ENCODE measurements around the gene SLC30A2. TPM values are rescaled to one million over a fixed set of nuclear protein-coding genes. Genes with fewer than 3 reads are reported as not detected.

Gene SLC30A2
- polyA plus RNA-seq, 1 donor from 2014 or later, result 0.46 TPM

- H3K9me3 ChIP-seq (ENCODE audit: low read length), result no peaks in the 10 kb centered on the region
- no peaks in the 10 kb centered on the region for H3K9me2 ChIP-seq (ENCODE audit: insufficient read depth, low read length)
- no peak overlapping the region for H3K4me3 ChIP-seq (ENCODE audit: low read length)
- no peaks in the 10 kb centered on the region for H4K20me1 ChIP-seq (ENCODE audit: insufficient read depth)
- H2AFZ ChIP-seq (ENCODE audit: low read depth, low read length), result no peak overlapping the region
- H3K4me2 ChIP-seq (ENCODE audit: low read length), result no peak overlapping the region
- no peaks in the 10 kb centered on the region for H3K79me2 ChIP-seq (replicated peaks; ENCODE audit: insufficient read depth, low read length)
- H3K27me3 ChIP-seq (ENCODE audit: insufficient read depth, low read depth, low read length), result no peaks in the 10 kb centered on the region
- no peaks in the 10 kb centered on the region for H3F3A ChIP-seq (ENCODE audit: insufficient read depth, low read length, poor library complexity, severe bottlenecking)
- no peak for TF ChIP-seq CTCF (IDR thresholded peaks at IDR 0.05; ENCODE audit: poor library complexity, severe bottlenecking)
- TF ChIP-seq MXI1 (conservative IDR thresholded peaks at IDR 0.05; ENCODE audit: poor library complexity, severe bottlenecking), result no peak
- no peak for TF ChIP-seq POLR2AphosphoS5 (IDR thresholded peaks at IDR 0.05)
- no peak for TF ChIP-seq REST (IDR thresholded peaks at IDR 0.05; ENCODE audit: borderline replicate concordance)
- no peak for TF ChIP-seq RAD21 (conservative IDR thresholded peaks at IDR 0.05)
- no peak for TF ChIP-seq TAF1 (IDR thresholded peaks at IDR 0.05; ENCODE audit: low read depth)
- H3K36me3 ChIP-seq (ENCODE audit: insufficient read depth, low read length), result no peaks in the 10 kb centered on the region
- H3K27ac ChIP-seq (ENCODE audit: low read length), result no peak overlapping the region
- no peak overlapping the region for H3K9ac ChIP-seq (ENCODE audit: low read length)
Measured at GRCh38 chr1:26069941-26070295, 24.0 kb upstream of the SLC30A2 start.

- Histone ChIP-seq H3K9ac (ENCODE audit: low read length) (no peak within 1 kb of the TSS), H4K20me1 (ENCODE audit: insufficient read depth) (no peaks in the 10 kb centered on the region), H2AFZ (ENCODE audit: low read depth, low read length) (no peak within 1 kb of the TSS), H3F3A (ENCODE audit: insufficient read depth, low read length, poor library complexity, severe bottlenecking) (no peaks in the 10 kb centered on the region), H3K27me3 (ENCODE audit: insufficient read depth, low read depth, low read length) (no peaks in the 10 kb centered on the region), H3K36me3 (ENCODE audit: insufficient read depth, low read length) (no peaks in the 10 kb centered on the region), H3K9me2 (ENCODE audit: insufficient read depth, low read length) (no peaks in the 10 kb centered on the region), H3K27ac (ENCODE audit: low read length) (no peak within 1 kb of the TSS), H3K4me3 (ENCODE audit: low read length) (no peak within 1 kb of the TSS), H3K79me2 (replicated peaks; ENCODE audit: insufficient read depth, low read length) (no peaks in the 10 kb centered on the region), H3K9me3 (ENCODE audit: low read length) (no peaks in the 10 kb centered on the region), H3K4me2 (ENCODE audit: low read length) (no peak within 1 kb of the TSS)
- no peak for TF ChIP-seq CTCF (IDR thresholded peaks at IDR 0.05; ENCODE audit: poor library complexity, severe bottlenecking)
- TF ChIP-seq EZH2 (IDR thresholded peaks at IDR 0.05; ENCODE audit: borderline replicate concordance, insufficient read depth, low read length, poor library complexity, severe bottlenecking), result no peak
- no peak for TF ChIP-seq RAD21 (conservative IDR thresholded peaks at IDR 0.05)
- TF ChIP-seq POLR2AphosphoS5 (IDR thresholded peaks at IDR 0.05), result no peak
- no peak for TF ChIP-seq EP300 (conservative IDR thresholded peaks at IDR 0.05; ENCODE audit: poor library complexity, severe bottlenecking)
Measured at GRCh38 chr1:26067432-26067911, 21.6 kb upstream of the SLC30A2 start, which contains the start of gene TRIM63. TRIM63 (minus strand) TSS chr1:26067630; CDS start chr1:26067494, 136 bp downstream.
